PFSK-1 (cell line): Measurements from ENCODE around the gene CD300C.

ENCODE experiments used
- FOXP2 ChIP-seq: optimal IDR thresholded peaks from 2 replicates; pipeline ENCODE3; 2011; ENCODE audit warnings: borderline replicate concordance, control low read depth, inconsistent platforms; ENCODE audit not compliant: insufficient read depth; ENCODE audit errors: extremely low read length, extremely low read depth
- POLR2AphosphoS5 ChIP-seq: IDR thresholded peaks from 2 replicates; pipeline ENCODE4 v1.6.1; 2012; ENCODE audit warnings: low read depth, mild to moderate bottlenecking, control low read depth, low read length, moderate library complexity
- TAF1 ChIP-seq: IDR thresholded peaks from 2 replicates; pipeline ENCODE4 v1.6.1; 2012; ENCODE audit warnings: low read length, control low read depth, borderline replicate concordance; ENCODE audit not compliant: insufficient read depth
- TF ChIP-seq, protein P1 (sequence below), 2 experiments: IDR thresholded peaks; 2 replicates each; pipeline versions ENCODE4 v1.6.1 to v1.8.0; 2011 to 2012; ENCODE audit warnings: low read depth in 2 of 2, low read length in 2 of 2, control low read depth in 1 of 2, inconsistent platforms in 1 of 2, mild to moderate bottlenecking in 1 of 2, moderate library complexity in 1 of 2; ENCODE audit not compliant: insufficient read depth in 1 of 2

GRCh38 chr17:74529243-74529642 lies 16.7 kb downstream of the CD300C start:
- TF ChIP-seq, protein P1, sequence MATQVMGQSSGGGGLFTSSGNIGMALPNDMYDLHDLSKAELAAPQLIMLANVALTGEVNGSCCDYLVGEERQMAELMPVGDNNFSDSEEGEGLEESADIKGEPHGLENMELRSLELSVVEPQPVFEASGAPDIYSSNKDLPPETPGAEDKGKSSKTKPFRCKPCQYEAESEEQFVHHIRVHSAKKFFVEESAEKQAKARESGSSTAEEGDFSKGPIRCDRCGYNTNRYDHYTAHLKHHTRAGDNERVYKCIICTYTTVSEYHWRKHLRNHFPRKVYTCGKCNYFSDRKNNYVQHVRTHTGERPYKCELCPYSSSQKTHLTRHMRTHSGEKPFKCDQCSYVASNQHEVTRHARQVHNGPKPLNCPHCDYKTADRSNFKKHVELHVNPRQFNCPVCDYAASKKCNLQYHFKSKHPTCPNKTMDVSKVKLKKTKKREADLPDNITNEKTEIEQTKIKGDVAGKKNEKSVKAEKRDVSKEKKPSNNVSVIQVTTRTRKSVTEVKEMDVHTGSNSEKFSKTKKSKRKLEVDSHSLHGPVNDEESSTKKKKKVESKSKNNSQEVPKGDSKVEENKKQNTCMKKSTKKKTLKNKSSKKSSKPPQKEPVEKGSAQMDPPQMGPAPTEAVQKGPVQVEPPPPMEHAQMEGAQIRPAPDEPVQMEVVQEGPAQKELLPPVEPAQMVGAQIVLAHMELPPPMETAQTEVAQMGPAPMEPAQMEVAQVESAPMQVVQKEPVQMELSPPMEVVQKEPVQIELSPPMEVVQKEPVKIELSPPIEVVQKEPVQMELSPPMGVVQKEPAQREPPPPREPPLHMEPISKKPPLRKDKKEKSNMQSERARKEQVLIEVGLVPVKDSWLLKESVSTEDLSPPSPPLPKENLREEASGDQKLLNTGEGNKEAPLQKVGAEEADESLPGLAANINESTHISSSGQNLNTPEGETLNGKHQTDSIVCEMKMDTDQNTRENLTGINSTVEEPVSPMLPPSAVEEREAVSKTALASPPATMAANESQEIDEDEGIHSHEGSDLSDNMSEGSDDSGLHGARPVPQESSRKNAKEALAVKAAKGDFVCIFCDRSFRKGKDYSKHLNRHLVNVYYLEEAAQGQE (IDR thresholded peaks at IDR 0.05; ENCODE audit: insufficient read depth in 1 of 2, low read depth in 2 of 2, low read length in 2 of 2): no peak
- TF ChIP-seq POLR2AphosphoS5: no peak
- no peak for TF ChIP-seq TAF1
- TF ChIP-seq FOXP2: no peak
